RWPE1 (cell line): Measurements from ENCODE around the gene ATP1A3.

Source experiments
- CTCF ChIA-PET: fragments of 350-600 bp; sonication (Branson Sonifier 250); formaldehyde crosslinking; extraction: SDS; loops from one replicate; lab custom pipeline; 2021; lab: Yijun Ruan, JAX
- POLR2A ChIA-PET: fragments of 400-600 bp; formaldehyde crosslinking; extraction: SDS; loops from one replicate; lab custom pipeline; 2020; ENCODE audit warnings: antibody characterized with exemption; ENCODE audit not compliant: low non-redundant PET; lab: Yijun Ruan, JAX
- DNase-seq: peaks from one replicate; pipeline ENCODE4 v3.0.0; 2012; ENCODE audit warnings: low spot score
- H3K27ac ChIP-seq: fragments of 450-650 bp; 2 replicates; pipeline ENCODE4 v1.5.1; 2017
- TF ChIP-seq, protein P1 (sequence below): fragments of 450-650 bp; conservative IDR thresholded peaks from 2 replicates; pipeline ENCODE4 v1.5.1; 2017; ENCODE audit warnings: low read depth, mild to moderate bottlenecking

Gene ATP1A3

DNA sequence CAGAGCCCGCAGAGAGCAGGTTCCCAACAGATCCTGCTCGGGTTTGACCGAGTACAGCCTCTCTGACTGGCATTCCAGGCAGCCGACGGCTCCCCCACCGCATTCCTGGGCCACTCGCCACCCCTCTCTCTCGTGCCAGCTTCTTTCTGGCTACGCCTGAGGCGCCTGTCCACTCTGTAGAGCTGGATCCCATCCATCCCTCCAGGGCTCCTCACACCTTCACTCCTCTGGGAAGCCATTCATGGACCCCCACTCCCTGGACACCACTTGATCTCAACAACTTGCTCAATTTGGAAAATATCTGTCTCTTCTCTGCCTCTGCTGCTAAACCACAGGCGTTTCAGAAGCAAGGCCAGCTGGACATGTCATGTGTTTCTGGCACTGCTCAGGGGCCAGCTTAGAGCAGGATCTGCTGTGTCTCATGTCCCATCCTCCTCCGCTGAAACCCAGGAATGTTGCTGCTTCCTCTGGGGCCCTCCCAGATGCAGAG is 30.6 kb upstream of the ATP1A3 start:
- ChIA-PET POLR2A (no interaction called here), CTCF (no interaction called here)
- TF ChIP-seq, protein P1, sequence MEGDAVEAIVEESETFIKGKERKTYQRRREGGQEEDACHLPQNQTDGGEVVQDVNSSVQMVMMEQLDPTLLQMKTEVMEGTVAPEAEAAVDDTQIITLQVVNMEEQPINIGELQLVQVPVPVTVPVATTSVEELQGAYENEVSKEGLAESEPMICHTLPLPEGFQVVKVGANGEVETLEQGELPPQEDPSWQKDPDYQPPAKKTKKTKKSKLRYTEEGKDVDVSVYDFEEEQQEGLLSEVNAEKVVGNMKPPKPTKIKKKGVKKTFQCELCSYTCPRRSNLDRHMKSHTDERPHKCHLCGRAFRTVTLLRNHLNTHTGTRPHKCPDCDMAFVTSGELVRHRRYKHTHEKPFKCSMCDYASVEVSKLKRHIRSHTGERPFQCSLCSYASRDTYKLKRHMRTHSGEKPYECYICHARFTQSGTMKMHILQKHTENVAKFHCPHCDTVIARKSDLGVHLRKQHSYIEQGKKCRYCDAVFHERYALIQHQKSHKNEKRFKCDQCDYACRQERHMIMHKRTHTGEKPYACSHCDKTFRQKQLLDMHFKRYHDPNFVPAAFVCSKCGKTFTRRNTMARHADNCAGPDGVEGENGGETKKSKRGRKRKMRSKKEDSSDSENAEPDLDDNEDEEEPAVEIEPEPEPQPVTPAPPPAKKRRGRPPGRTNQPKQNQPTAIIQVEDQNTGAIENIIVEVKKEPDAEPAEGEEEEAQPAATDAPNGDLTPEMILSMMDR = no peak
- no peak for DNase-seq
- H3K27ac ChIP-seq = no peak overlapping the region

DNA sequence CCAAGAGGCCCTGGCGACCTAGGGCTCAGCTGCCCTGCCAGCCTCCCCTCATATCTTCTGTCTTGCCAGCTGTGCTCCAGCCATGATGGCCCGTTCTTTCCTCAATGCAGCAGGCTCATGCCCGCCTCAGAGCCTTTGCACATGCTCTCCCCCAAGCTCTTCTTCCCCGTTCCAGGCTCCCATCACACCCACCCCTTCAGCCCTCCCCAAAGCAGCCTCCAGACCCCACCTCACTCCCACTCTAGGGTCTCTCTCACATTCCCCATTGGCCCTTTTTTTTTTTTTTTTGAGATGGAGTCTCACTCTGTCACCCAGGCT is 29.9 kb upstream of the ATP1A3 start:
- TF ChIP-seq, protein P1 = no peak
- ChIA-PET POLR2A (no interaction called here), CTCF (no interaction called here)
- no peak for DNase-seq
- no peak overlapping the region for H3K27ac ChIP-seq

DNA sequence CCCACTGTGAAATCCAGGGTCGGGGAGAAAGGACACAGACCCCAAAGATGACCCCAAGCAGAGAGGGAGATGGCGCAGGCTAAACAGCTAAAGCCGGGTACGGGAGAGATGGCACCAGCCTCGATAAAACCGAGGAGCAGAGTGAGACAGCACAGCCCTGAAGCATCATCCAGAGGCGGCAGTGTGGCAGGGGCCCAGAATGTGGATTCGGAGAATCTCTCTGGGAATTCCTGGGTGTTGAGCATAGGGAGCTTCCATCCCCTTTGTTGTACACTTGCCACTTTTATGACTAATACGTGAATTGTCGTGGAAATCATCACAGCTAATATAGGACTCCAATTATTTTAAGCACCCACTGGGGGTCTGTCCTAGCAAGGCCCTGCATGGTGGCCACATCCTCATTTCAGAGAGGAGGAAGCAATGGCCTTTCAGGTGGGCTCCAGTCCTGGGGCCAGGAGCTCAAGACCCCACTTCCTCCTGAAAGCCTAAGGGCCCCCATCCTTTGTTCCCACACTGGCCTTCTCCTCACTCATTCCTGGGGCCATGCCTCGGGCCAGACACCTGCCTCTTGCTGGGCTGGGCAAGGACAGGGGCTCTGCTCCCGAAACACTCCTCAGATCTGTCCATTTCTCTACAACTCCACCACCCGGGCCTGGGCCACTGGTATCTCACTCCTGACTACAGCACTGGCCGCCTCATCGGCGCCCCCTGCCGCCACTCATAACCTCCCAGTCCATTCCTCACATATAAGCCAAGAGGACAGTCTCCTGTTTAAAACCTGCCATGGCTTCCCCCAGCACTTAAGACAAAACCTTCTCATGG is 29.3 kb upstream of the ATP1A3 start:
- ChIA-PET POLR2A (no interaction called here), CTCF (no interaction called here)
- TF ChIP-seq, protein P1 = no peak
- no peak overlapping the region for H3K27ac ChIP-seq
- no peak for DNase-seq

DNA sequence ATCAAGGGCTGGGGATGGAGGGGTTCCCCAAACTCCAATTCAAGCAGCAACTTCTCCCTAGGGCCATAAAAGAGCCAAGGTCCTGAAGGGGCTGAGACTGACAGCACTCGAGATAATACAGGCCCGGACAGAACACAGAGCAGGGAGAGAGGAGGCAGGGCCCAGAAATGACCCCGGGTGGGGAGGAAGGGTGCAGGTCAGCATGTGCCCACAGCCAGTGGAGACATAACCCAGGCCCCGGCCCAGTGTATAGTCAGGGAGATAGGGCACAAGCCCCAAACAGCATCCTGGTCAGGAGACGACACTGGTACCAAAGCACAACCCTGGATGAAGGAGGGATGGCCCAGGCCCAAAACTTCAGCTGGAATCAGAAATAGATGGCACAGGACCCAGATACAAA is 28.6 kb upstream of the ATP1A3 start:
- ChIA-PET CTCF (no interaction called here), POLR2A (no interaction called here)
- no peak overlapping the region for H3K27ac ChIP-seq
- TF ChIP-seq, protein P1 = no peak
- DNase-seq = no peak

DNA sequence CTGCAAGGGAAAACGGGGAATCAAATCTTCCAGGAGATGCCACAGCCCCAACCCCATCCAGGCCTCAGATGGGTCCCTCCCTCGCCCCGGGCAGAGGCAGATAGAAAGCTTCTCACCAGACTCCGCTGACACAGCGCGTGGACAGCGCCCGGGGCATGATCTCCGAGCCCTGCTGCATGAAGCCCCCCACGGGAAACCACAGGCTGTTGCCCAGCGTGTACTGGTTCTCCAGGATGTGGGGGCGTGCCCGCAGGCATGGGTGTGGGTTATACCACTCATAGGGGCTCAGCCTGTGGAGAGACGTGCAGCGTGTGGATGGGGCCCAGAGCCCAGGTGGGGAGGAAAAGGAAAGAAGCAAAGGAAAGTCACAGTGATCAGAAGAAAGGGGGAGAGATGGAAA is 27.2 kb upstream of the ATP1A3 start:
- CTCF ChIA-PET = no interaction called here
- no peak for DNase-seq
- TF ChIP-seq, protein P1 = no peak
- POLR2A ChIA-PET = no interaction called here
- no peak overlapping the region for H3K27ac ChIP-seq

DNA sequence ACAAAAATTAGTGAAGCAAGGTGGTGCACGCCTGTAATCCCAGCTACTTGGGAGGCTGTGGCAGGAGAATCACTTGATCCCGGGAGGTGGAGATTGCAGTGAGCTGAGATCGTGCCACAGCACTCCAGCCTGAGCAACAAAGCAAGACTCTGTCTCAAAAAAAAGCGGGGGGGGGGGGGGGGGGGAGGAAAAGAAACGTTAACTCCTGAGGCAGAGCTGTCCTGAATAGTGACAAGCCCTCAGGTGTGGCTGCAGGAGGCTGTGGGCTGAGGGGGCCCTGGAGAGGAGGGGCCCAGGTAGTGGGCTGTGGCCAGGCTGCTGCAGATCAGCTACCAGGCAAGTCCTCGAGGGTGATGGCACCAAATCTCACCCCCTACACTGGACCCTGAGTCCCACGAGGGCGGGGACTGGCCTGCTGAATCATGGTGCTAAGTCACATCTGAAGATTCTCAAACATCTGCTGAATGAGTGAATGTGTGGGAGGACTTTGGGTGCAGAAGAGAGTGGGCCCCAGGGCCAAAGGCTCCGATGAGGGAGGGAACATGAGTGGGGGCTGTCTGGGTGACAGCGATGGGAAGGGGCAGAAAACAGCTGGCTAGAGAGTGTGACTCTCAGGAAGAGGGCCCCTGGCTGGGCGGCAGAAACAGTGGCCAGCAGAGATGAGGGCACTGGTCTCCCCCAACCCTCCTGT is 24.6 kb upstream of the ATP1A3 start:
- ChIA-PET POLR2A (no interaction called here), CTCF (interaction anchor here (1.2 kb wide), 1 partner anchor 10 kb away, joined by 5 read pairs; no protein-coding TSS in a partner anchor)
- TF ChIP-seq, protein P1 = no peak
- no peak overlapping the region for H3K27ac ChIP-seq
- DNase-seq = no peak
